ENCODE results near the gene SNX10.

The SNX10 gene

GRCh38 chr7:26298472-26299058, 6.9 kb downstream of the SNX10 start:
- no peak for DNase-seq

GRCh38 chr7:26305090-26305868, 13.6 kb downstream of the SNX10 start:
- DNase-seq: peak; percentile 45

GRCh38 chr7:26305869-26306665, 14.4 kb downstream of the SNX10 start:
- DNase-seq: no peak

- no peak for DNase-seq
Observed at GRCh38 chr7:26306790-26307189, 15.1 kb downstream of the SNX10 start.

GRCh38 chr7:26307226-26307625, 15.6 kb downstream of the SNX10 start:
- no peak for DNase-seq

- DNase-seq: no peak
Observed at GRCh38 chr7:26307791-26308190, 16.1 kb downstream of the SNX10 start.

GRCh38 chr7:26308551-26308950, 16.9 kb downstream of the SNX10 start:
- DNase-seq: no peak

GRCh38 chr7:26309089-26309488, 17.4 kb downstream of the SNX10 start:
- DNase-seq: no peak

GRCh38 chr7:26311798-26312197, 20.1 kb downstream of the SNX10 start:
- no peak for DNase-seq

- DNase-seq: no peak
Observed at GRCh38 chr7:26317211-26317610, 25.5 kb downstream of the SNX10 start.

GRCh38 chr7:26318921-26319320, 27.3 kb downstream of the SNX10 start:
- DNase-seq: no peak

GRCh38 chr7:26319636-26320035, 28.0 kb downstream of the SNX10 start:
- no peak for DNase-seq

GRCh38 chr7:26320878-26321277, 29.2 kb downstream of the SNX10 start:
- DNase-seq: no peak

GRCh38 chr7:26321435-26321834, 29.8 kb downstream of the SNX10 start:
- no peak for DNase-seq

- no peak for DNase-seq
Observed at GRCh38 chr7:26326211-26326610, 34.5 kb downstream of the SNX10 start.

GRCh38 chr7:26328498-26329390, 37.1 kb downstream of the SNX10 start:
- DNase-seq: no peak

GRCh38 chr7:26329520-26330255, 38.0 kb downstream of the SNX10 start:
- DNase-seq: no peak

GRCh38 chr7:26331113-26331512, 39.5 kb downstream of the SNX10 start:
- no peak for DNase-seq

GRCh38 chr7:26331789-26332188, 40.1 kb downstream of the SNX10 start:
- DNase-seq: no peak

GRCh38 chr7:26332698-26333097, 41.0 kb downstream of the SNX10 start:
- DNase-seq: no peak

- no peak for DNase-seq
Observed at GRCh38 chr7:26334166-26334859, 42.7 kb downstream of the SNX10 start.
